Measurements from ENCODE around the gene DCC.
A peak's percentile ranks its signal among the peaks of the same experiment; 100 is the strongest.

The DCC gene

DNA sequence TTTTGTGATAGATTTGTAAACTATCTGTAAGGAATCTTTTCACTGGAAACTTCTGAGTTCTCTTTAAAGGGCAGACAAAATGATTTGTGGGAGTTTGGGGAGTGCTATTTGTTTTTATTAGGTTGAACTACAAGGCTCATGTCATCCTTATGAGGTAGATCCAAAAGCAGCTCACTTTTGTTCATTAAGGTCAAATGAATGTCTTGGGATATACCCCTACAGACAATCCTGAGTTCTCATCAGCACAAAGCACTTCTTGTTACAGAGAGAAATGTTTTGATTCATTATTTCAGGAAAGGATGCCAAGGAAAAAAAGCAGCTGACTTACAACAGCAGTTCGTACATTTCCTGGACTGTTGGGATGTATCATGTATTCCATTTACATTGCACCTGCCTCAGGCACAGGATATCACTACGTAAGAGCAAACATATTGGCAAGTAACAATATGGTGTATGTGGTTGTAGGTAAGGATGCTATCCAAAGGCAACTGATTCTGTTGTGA is 68.9 kb downstream of the DCC start:
- TF ChIP-seq, protein P1, sequence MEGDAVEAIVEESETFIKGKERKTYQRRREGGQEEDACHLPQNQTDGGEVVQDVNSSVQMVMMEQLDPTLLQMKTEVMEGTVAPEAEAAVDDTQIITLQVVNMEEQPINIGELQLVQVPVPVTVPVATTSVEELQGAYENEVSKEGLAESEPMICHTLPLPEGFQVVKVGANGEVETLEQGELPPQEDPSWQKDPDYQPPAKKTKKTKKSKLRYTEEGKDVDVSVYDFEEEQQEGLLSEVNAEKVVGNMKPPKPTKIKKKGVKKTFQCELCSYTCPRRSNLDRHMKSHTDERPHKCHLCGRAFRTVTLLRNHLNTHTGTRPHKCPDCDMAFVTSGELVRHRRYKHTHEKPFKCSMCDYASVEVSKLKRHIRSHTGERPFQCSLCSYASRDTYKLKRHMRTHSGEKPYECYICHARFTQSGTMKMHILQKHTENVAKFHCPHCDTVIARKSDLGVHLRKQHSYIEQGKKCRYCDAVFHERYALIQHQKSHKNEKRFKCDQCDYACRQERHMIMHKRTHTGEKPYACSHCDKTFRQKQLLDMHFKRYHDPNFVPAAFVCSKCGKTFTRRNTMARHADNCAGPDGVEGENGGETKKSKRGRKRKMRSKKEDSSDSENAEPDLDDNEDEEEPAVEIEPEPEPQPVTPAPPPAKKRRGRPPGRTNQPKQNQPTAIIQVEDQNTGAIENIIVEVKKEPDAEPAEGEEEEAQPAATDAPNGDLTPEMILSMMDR (IDR thresholded peaks at IDR 0.05; ENCODE audit: insufficient read depth, low read depth, low read length, missing control alignments), result no peak
- no peak overlapping the region for H3K4me3 ChIP-seq (ENCODE audit: low read length)
- no peak for DNase-seq (ENCODE audit: low read depth)

DNA sequence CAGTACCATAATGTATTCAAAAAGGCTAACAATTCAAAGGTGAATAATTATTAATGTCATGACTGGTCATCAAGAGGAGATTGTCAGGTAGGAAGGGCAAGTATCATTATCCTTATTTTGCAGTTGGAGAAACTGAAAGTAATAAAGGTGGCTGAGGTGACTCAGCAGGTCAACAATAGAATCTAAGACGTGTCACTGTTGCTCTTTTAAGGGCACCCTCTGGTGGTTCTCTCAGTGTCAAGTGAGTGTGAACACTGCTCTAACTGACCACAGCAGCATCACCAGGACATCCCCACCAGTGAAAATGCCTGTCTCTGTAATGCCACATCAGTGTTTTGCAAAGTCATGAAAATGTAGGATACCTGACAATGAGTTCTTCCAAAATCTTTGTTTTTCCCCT is 69.7 kb downstream of the DCC start:
- TF ChIP-seq, protein P1 (IDR thresholded peaks at IDR 0.05; ENCODE audit: insufficient read depth, low read depth, low read length, missing control alignments), result no peak
- no peak overlapping the region for H3K4me3 ChIP-seq (ENCODE audit: low read length)
- peak; percentile 3 for DNase-seq (ENCODE audit: low read depth)

DNA sequence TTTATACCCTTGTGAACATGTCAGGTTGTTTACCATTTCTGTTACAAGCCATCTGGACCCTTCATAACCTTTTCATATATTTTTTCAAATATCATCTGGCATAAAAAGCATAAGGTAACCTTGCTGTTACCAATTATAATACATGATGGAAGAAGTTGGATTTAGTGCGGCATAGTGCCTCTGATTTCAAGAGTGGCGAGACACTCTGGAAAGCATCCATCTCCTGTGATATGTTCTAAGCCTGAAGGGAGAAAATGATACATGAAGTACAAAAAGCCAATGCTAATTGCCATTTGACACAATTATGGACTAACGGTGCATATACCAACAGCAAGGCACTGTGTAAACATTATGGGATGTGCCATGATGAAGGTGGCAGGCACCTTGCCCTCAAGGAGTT is 75.1 kb downstream of the DCC start:
- TF ChIP-seq, protein P1 (IDR thresholded peaks at IDR 0.05; ENCODE audit: insufficient read depth, low read depth, low read length, missing control alignments), result no peak
- DNase-seq (ENCODE audit: low read depth), result no peak
- H3K4me3 ChIP-seq (ENCODE audit: low read length), result no peak overlapping the region

DNA sequence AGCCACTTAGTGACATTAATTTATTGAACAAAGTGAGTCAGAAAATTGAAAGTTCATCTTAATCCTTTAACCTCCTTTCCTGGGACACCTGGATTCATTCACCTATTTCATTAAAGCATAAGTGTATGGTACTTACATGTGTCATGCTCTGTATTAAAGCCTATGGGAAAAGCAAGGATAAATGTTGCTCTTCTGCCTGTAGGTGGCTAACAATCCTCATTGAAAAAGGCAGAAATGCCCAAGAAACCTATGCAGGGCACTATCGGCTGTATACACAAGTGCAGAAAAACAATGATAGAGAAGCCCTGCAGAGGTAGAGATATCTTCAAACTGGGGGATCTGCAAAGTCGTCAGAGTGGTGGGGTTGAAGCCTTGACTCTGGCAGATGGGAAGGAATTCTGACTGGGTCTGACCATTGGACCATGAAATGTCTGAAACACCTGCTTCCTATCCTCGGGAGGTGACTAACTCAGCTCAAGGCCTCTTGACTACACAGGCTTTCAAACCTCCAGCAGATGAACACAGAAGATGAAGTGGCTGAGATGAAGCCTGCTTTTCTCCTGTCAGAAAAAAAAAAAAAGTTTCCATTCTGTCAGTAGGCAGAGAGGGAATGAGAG is 83.1 kb downstream of the DCC start:
- TF ChIP-seq, protein P1 (IDR thresholded peaks at IDR 0.05; ENCODE audit: insufficient read depth, low read depth, low read length, missing control alignments), result no peak
- no peak for DNase-seq (ENCODE audit: low read depth)
- H3K4me3 ChIP-seq (ENCODE audit: low read length), result no peak overlapping the region

DNA sequence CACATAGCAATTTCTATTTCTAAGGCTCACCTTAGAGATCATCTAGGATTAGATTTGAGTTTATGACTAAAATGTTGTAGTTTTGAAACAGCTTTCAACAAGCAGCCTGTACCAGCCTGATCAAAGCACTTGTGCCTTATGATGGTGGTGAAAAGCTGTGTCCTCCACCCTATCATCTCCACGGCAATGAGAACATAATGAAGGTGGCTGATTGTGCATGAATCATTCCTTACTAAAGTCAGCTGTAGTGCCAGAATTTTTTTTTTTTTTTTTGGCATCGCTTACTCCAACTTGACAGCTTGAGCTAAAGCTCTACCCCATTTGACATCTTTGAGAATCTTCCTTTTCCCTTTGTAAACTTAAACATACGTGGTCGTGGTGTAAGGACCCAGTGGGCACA is 86.0 kb downstream of the DCC start:
- TF ChIP-seq, protein P1 (IDR thresholded peaks at IDR 0.05; ENCODE audit: insufficient read depth, low read depth, low read length, missing control alignments), result no peak
- no peak overlapping the region for H3K4me3 ChIP-seq (ENCODE audit: low read length)
- no peak for DNase-seq (ENCODE audit: low read depth)

DNA sequence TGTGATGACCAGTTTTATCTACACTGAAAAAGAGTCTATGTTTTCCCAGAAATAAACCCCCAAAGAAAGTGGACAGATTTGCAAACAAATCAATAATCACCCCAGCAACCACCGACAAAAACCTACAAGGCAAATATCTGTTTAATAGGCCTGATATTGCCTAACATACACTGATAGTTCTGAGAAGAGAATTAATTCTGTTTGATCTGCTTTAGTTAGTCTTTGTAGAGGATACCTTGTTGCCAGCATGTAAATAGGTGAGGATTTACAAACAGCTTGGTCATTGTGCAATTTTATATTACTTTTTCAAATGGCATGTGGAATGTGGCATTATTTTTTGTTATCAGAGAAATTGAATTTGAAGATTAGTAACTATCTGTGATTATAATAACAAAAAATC is 86.5 kb downstream of the DCC start:
- no peak for DNase-seq (ENCODE audit: low read depth)
- no peak overlapping the region for H3K4me3 ChIP-seq (ENCODE audit: low read length)
- TF ChIP-seq, protein P1 (IDR thresholded peaks at IDR 0.05; ENCODE audit: insufficient read depth, low read depth, low read length, missing control alignments), result no peak
